Esophagus muscularis mucosa (tissue), 4 donors: ENCODE measurements around the gene LHX3.

ENCODE experiments used
- EP300 ChIP-seq: sonication (generic); formaldehyde crosslinking; IDR thresholded peaks from one replicate; pipeline ENCODE4 v1.6.1; 2017; ENCODE audit warnings: antibody characterized with exemption
- POLR2AphosphoS5 ChIP-seq, 2 donors: sonication (generic); formaldehyde crosslinking; IDR thresholded peaks; one replicate each; pipeline ENCODE4 v1.6.1; 2017; ENCODE audit warnings: antibody characterized with exemption in 2 of 2
- TF ChIP-seq, protein P1 (sequence below), 3 experiments: fragments of 200-600 bp in 2 of 3; fragments of 450-650 bp in 1 of 3; sonication (generic) in 2 of 3; IDR thresholded peaks; one replicate each; pipeline ENCODE4 v1.5.1; 2017 to 2019; ENCODE audit warnings: antibody characterized with exemption in 3 of 3, mild to moderate bottlenecking in 2 of 3, moderate library complexity in 1 of 3

DNA sequence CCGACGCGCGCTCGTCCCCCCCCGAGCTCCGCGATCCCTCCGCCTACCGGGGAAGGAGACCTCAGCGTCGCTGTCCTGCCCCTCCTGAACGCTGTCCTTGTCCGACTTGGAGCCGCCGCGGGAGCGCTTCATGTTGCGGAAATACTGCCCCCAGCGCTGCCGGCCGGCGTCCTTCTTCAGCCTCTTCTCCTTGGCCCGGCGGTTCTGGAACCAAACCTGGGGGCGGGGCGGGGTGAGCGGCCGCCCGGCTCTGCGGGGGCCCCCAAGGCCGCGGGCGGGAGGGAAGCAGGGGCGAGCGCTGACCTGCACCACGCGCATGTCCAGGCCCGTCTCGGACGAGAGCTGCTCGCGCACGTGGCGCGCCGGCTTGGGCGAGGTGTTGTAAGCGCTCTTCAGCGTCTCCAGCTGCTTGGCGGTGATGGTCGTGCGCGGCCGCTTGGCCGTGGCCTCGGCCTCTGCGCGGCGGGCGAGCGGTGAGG lies 6.3 kb downstream of the LHX3 start:
- no peak for TF ChIP-seq EP300
- TF ChIP-seq, protein P1, sequence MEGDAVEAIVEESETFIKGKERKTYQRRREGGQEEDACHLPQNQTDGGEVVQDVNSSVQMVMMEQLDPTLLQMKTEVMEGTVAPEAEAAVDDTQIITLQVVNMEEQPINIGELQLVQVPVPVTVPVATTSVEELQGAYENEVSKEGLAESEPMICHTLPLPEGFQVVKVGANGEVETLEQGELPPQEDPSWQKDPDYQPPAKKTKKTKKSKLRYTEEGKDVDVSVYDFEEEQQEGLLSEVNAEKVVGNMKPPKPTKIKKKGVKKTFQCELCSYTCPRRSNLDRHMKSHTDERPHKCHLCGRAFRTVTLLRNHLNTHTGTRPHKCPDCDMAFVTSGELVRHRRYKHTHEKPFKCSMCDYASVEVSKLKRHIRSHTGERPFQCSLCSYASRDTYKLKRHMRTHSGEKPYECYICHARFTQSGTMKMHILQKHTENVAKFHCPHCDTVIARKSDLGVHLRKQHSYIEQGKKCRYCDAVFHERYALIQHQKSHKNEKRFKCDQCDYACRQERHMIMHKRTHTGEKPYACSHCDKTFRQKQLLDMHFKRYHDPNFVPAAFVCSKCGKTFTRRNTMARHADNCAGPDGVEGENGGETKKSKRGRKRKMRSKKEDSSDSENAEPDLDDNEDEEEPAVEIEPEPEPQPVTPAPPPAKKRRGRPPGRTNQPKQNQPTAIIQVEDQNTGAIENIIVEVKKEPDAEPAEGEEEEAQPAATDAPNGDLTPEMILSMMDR (IDR thresholded peaks at IDR 0.05), result no peak
- TF ChIP-seq POLR2AphosphoS5 (IDR thresholded peaks at IDR 0.05), result no peak
